ENCODE data around the gene NPHP4. TPM values are rescaled to one million over a fixed set of nuclear protein-coding genes. Genes with fewer than 3 reads are reported as not detected.
"Not testable (repeated sequence)": the region's sequence is repeated elsewhere in the genome, so short reads cannot be mapped to it uniquely, and the experiment has no call there.

NPHP4 gene
- total and polyA plus RNA-seq, 10 of the 15 experiments (the other 5 are each of a cell fraction or from before 2014, with no cell fraction given) = 0.16 to 10.5 (median 3.1) TPM

GRCh38 chr1:5854754-5855153 lies 137.5 kb downstream of the NPHP4 start (continued):
- TF ChIP-seq BCL3 (IDR thresholded peaks at IDR 0.05; ENCODE audit: borderline replicate concordance, insufficient read depth, low read depth, low read length, poor library complexity, severe bottlenecking) (no peak), EZH2 (IDR thresholded peaks at IDR 0.05; ENCODE audit: borderline replicate concordance, control insufficient read depth, low read depth, low read length) (no peak), ZZZ3 (IDR thresholded peaks at IDR 0.05; ENCODE audit: control insufficient read depth, insufficient read length, low read depth) (no peak), MTA3 (IDR thresholded peaks at IDR 0.05; ENCODE audit: borderline replicate concordance, low read length) (no peak), GATAD2B (conservative IDR thresholded peaks at IDR 0.05; ENCODE audit: low read depth) (no peak), NFXL1 (IDR thresholded peaks at IDR 0.05; ENCODE audit: borderline replicate concordance) (no peak)

- H3K27me3 ChIP-seq (replicated peaks in 1 of 2; ENCODE audit: control insufficient read depth in 2 of 2, insufficient read depth in 2 of 2, low read length in 1 of 2); in situ Hi-C loops (cut with MboI); H3K36me3 ChIP-seq (ENCODE audit: control insufficient read depth in 2 of 2, insufficient read depth in 2 of 2, low read length in 1 of 2); H3K4me1 ChIP-seq (ENCODE audit: control insufficient read depth, insufficient read depth, low read length); H4K20me1 ChIP-seq (ENCODE audit: control insufficient read depth, insufficient read depth); intact Hi-C loops (cut with micrococcal nuclease; ENCODE audit: unreplicated experiment); H3K9me3 ChIP-seq (replicated peaks; ENCODE audit: control insufficient read depth, insufficient read depth, low read length); H3K4me2 ChIP-seq (ENCODE audit: control insufficient read depth, insufficient read depth); POLR2A ChIA-PET; CTCF ChIA-PET; FAIRE-seq; SMC1A ChIA-PET (ENCODE audit: uncharacterized antibody, unreplicated experiment); H3K27ac ChIP-seq (ENCODE audit: control insufficient read depth, insufficient read depth); RAD21 ChIA-PET (ENCODE audit: unreplicated experiment); BruUV-seq (replicated peaks); ATAC-seq; H3K79me2 ChIP-seq (ENCODE audit: control insufficient read depth, insufficient read depth, low read length); H2AFZ ChIP-seq (ENCODE audit: control insufficient read depth, low read depth, low read length); H3K9ac ChIP-seq (ENCODE audit: control insufficient read depth, insufficient read depth, low read length); DNase-seq (ENCODE audit: low read depth, low spot score); H3K4me3 ChIP-seq: not testable (repeated sequence)
- 40% methylated on average over 5 of the region's 5 CpGs for WGBS (ENCODE audit: insufficient coverage, insufficient replicate concordance, low lambda C conversion rate, missing lambda C conversion rate)
Measured at GRCh38 chr1:5853858-5854257, 138.4 kb downstream of the NPHP4 start.

All from GM12878 (cell line).